Putamen (tissue), 1 donor: Measurements from ENCODE around the gene ZYX.
"Not testable (repeated sequence)": the region's sequence is repeated elsewhere in the genome, so short reads cannot be mapped to it uniquely, and the experiment has no call there.

ENCODE experiments used
- DNase-seq: peaks from one replicate; pipeline ENCODE4 v3.0.0-alpha.2; 2016; ENCODE audit warnings: low spot score

The ZYX gene

DNA sequence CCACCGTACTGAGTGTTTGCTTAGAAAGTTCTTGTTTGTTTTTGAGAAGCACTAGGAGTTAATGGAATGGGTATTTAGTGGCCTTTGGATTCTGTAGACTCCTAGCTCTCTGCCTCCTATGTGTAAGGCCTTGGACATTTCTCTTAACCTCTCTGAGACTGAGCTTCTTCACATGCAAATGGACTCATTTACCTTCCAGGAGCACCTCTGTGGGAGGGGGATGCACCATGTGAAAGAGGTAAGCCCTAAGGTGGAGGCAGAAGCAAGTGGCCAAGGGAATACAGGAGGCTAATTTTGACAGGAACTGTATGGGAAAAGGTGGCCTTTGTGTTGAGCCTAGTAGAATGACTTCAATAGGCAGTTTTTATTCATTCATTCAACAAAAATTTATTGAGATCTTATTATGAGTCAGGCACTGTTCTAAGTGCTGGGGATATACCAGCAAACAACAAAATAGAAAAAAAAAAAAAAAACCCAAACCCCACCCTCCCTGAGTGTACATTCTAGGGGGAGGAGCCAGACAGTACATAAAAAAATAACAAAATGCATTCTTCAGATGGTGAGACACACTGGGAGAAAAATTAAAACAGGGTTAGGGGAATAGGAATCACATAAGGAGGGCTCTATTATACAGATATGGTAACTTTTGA lies 36.7 kb downstream of the ZYX start:
- DNase-seq, result no peak

DNA sequence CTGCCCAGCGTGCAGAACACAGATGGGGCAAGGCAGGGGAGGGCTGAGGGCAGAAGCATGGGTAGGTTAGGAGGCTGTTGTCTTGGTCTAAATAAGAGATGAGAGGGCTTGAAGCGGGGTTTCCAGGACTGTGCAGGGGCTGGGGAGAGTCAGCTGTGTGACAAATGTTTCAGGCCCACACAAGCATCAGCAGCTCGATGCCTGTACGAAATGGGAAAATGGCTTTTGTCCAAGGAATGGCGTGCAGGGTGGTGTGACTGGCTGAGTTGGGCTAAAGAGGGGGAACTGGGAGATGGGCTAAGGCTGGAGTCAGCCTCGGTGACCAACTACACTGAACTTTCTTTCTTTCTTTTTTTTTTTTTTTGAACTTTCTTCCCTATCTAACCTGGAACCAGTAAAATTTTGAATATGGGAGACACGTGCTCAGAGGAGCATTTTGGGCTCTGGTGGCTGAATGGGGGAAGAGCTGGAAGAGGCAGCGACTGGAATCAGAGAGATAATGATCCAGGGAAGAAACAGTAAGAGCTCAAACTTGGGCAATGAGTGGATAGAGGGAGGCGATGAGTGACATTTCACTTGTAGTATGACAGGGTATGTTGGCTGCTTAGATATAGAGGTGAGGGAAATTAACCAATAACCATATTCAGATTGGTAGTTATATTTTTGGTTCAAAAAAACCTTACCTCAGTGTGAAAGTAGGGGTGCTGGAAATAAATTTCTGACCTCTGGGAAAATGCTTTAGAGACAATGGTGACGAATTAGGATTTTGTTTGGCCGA lies 37.7 kb downstream of the ZYX start:
- no peak for DNase-seq

DNA sequence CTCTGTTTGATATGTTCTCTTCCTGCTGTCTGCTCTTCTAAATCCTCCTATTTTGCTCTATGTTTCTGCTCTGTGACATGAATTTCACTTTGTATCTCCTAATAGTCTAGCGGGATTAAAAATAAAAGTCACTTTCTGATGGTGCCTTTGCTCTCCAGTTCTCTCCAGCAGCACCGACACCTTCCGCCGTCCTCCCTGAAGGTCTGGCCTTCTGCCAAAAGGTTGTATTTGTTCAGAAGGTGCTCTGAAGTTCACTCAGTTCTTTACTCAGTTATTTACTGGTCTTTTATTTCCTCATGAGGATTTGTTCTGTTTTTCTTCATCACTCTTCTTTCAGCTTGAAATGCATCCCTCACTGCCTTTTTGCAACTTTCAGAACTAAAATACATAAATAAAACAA lies 38.7 kb downstream of the ZYX start:
- DNase-seq, result no peak

DNA sequence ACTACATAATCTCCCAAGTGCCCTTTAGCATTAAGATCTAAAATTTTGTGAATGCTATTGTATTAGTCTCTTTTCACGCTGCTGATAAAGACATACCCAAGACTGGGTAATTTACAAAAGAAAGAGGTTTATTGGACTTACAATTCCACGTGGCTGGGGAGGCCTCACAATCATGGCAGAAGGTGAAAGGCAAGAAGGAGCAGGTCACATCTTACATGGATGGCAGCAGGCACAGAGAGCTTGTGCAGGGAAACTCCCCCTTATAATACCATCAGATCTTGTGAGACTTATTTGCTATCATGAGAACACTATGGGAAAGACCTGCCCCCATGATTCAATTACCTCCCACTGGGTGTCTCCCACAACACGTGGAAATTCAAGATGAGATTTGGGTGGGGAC lies 39.5 kb downstream of the ZYX start:
- DNase-seq, result not testable (repeated sequence)

DNA sequence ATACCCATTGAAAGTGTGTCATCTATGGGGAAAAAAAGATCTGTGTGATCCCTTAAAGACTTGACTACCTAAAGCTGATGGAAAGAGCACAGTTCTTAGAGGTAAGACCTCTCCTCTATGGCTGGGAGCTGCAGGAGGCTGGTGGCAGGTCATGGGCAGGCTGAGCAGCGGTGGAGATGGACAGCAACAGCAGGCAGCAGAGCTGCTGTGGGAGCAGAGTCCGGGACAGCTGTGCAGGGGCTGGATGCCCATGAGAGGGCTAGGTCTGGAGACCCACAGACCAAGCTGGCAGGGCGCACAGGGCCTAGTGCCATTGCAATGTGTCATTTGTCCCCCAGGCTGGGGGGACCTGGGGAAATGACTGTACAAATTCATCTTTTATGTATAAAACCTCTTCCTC lies 40.9 kb downstream of the ZYX start:
- DNase-seq, result no peak

DNA sequence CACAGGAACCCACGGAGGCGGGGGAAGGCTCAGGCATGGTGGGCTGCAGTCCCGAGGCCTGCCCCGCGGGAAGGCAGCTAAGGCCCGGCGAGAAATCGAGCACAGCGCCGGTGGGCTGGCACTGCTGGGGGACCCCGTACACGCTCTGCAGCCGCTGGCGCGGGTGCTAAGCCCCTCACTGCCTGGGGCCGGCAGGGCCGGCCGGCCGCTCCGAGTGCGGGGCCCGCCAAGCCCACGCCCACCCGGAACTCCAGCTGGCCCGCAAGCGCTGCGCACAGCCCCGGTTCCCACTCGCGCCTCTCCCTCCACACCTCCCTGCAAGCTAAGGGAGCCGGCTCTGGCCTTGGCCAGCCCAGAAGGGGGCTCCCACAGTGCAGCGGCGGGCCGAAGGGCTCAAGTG lies 43.3 kb downstream of the ZYX start:
- not testable (repeated sequence) for DNase-seq

DNA sequence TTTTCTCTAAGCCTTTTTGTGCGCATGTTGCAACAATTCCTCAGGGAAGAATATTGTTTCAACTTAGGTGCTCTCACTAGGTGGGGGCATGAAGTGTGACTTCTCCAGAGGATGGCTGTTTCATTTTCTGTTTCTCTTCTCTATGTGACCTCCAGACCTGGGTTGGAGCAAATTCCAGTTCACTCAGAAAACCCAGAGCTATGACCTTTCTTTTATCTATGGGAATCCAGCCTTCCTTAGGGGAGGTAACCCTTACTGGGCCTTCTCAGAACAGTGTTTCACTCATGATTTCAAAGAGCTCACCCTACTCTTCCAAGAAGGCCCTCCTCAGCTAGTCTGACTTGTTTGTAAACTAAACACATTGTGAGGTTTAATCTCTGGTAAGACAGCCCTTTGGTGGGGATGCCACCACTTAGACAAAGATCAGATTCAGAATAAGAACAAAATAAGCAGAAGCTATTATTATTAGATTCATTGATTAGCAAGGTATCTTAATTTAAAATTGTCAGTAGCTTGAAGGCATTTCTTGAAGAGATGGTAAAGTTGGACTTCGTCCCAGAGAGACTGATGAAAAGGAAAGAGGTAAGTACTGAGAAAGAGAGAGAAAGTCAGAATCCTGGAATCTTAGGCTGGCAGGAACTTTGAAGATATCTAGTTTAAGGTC lies 45.5 kb downstream of the ZYX start:
- no peak for DNase-seq

DNA sequence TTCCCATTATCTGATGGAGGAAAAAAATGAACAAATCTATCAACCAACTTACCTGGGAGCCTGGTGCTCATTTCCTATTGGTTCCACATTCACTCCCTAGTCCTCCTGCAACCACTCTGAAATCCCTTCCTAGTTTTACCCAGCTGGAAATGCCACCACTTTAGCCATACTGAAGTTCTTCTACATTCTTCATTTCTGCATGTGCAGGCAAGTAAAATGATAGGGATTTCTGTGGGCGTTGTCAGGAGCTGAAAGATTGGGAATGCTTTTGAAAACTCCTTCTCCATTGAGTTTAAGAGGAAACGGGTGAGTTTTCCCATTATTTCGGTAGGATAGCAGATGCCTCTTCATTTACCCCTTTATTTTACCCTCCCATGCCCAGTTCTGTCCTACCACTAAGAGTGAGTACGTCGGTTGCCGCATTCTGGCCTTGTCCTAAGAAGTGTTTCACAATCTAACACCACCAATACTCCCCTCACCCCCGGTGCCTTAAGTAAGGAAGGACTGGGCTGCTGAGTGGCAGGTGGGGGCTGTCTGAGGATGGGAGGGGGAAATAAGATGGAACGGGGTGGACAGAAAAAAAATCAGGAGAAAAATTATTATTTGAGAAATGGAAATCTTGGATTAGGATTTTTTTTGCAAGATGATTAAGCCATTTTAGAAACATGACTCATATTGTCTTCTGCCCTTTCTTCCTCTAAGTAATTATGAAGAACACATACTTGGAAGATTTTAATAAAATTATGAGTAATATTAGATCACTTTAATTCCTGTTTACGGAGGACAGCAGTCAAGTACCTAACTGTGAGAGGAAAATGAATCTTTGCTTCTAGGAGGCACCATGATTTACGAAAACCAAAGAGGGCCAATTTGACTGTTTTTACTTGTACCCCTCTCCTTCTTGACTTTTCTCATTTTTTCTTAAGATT lies 48.9 kb downstream of the ZYX start:
- DNase-seq, result no peak

DNA sequence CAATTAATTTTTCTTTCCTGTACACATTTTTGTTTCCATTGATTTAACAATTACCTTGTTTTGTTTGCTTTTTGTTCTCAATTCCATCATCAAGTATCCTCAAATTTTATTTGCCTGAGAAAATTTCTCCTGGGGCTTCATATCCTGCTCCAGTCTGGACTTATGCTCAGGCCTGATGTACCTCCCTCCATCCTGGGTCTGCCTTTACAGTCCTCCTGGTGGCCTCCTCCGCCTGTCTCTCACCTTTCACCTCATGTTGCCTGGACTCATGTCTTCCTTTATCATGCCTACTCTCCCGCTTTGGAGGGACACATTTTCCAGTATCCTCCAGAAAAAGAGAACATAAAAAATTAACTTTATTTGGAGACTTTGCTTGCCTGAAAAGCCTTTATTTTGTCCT lies 50.0 kb downstream of the ZYX start:
- no peak for DNase-seq

DNA sequence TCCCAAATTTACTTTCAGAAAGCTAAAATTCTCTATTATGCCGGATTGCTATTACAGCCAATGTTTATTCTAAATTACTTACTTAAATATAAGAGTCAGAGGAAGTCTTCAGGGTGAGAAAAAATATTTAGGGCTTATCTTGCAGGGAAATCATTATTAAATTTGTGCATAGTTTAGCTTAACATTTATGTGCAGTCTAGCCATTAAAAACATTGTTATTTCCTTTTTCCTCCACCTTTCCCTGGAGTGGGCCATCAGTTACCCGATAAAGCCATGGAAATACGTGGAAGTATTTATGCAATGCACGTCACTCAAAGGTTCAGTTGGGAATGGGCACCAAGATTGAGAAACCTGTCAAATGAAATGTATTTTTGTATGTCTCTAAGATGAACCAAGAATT lies 52.6 kb downstream of the ZYX start:
- no peak for DNase-seq

DNA sequence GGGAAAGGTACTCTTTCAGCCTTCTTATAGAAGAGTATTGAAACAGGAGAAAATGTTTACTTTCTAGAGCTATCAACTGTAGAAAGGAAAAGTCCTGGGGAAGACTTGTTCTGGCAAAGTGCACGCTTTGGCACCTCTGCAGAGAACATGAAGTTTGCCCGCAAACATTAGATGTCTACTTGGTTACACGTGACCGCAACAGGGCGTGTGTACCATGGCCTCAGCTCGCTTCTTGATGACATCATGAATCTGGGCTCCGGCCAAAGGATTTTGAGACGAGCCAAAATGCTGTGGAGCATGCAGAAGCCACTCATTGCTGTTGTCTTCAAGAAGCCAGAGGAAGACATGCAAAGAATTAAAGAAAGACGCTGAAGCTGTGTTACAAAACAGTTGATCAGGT lies 53.5 kb downstream of the ZYX start:
- no peak for DNase-seq

DNA sequence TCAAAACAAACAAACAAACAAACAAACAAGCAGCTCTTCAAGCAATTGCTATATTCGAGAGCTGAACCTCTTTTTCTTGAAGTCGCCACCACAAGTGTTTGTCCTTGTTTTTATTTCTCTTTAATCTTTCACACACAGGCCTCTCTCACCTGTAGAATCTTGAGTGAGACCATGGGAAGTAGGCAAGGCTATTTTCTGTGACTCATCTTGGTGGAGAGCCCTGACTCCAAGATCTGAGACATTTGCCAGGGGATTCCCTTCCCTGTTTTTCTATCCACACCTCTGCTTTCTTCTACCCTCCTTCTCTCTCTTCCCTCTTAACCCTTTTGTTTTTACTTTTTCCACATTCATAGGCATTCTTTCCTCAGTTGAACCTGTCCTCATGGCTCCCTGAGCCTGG lies 54.1 kb downstream of the ZYX start:
- DNase-seq, result no peak

DNA sequence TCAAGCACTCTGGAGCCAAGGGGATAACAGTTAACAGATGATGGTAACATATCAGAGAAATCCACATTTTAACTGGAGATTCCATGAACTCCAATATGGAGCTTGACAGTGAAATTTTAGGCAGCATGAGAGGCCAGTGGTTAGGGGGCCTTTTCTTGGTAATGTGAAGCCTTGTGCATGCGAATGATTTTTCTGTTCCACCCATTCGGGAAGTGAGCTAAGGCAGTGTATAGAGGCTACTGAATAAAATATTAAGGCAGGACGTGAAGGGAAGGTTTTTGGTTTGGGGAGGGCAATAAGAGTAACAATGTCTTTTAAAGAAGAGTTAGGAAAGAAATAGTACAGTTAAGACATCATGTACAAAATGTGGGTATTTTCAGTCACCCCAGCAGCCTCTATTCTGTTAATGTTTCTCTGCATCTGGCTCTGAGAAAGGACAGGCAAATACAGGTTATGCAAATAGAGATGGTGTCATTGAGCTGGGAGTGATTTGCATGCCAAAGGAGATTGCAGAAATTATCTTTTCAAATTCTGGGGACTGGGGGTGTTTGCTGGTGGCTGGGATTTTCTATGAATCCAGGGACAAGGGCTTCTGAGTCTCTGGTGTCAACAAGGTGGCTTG lies 55.3 kb downstream of the ZYX start:
- no peak for DNase-seq

DNA sequence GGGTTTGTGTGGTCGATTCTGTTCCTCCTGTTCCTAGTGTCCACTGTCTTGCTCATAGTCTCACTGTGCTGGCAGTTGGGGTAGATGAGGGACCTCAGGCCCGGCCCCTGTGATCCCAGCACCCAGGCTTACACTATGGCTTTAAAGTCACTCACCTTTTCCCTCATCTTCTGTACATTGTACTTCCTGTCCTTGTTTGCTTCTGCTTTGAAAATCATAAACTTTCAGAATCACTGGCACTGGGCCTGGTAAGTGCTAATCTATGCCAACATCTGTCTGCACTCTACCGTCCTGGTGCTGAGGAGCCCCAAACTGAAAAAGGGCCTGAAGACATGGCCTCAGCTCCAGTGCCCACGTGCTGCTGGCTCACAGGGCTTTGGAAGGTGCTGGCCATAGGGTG lies 56.4 kb downstream of the ZYX start:
- DNase-seq, result no peak

DNA sequence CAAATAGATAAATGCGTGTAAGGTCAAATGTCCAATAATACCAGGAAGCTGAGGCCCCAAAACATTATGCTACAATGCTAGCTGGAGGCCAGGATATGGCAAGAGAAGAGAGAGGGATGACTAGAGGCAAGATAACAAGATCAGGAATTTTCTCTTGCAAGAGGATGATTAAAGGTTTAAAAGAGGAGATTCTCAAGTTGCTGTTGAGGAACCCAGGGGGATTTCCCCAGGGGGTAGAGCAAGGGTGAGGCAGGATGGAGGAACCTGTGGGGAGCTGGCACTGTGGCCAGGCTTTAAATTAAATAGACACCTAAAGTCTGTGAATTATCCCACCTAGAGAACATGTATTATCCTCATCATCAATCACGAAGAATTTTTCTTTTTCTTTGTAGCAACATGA lies 58.7 kb downstream of the ZYX start:
- DNase-seq, result no peak
